ENCODE measurements around the gene FZR1. TPM values are rescaled to one million over a fixed set of nuclear protein-coding genes. Genes with fewer than 3 reads are reported as not detected.

FZR1 gene
- total and polyA plus RNA-seq, 2 of the 4 experiments (the other 2 are of a cell fraction) = 21.5 to 47.8 TPM

DNA sequence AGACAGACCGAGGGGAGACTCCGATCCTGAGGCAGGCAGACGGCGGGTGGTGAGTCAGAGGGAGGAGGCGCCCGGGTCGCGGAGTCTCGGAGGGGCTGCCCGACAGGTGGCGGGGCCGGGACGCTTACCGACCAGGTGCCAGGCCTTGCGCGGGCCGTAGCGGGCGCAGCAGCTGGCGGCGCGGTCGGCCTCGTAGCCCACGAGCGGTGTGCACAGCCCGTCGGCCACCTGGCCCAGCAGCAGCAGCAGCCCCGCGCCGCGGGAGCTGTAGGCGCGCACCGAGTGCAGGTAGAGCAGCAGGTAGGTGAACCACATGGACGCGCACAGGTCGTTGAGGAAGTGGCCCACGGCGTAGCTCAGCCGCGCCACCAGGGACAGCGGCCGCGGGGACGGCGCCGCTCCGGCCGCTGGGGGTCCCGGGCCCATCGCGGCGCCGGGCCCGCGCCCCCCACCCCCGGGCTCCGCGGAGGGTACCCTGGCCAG, 50.9 kb downstream of the FZR1 start:
- in situ Hi-C loops (cut with MboI; ENCODE audit: low sequenced_read_pairs) = no loop called here
- 0% methylated on average over 23 of the region's 60 CpGs; no CpG with 5 or more reads in 1 of the 2 experiments for WGBS, 2 experiments (ENCODE audit: extremely low coverage in 2 of 2, insufficient read length in 1 of 2)
- Histone ChIP-seq H3K9me3 (ENCODE audit: control insufficient read depth, insufficient read depth, low read length) (no peaks in the 10 kb centered on the region), H3K14ac (replicated peaks; ENCODE audit: low read depth, low read length) (peak overlapping the region; percentile 89), H3K18ac (ENCODE audit: low read depth, low read length) (no peak overlapping the region), H3K27ac (ENCODE audit: insufficient read depth, low read length) (peak overlapping the region; percentile 60; the same call in 1 of the 2 replicates), H2AK9ac (replicated peaks; ENCODE audit: low read depth, low read length, poor library complexity) (peak overlapping the region; percentile 99), H3K9ac (ENCODE audit: low read depth, low read length) (peak overlapping the region; percentile 84), H4K91ac (ENCODE audit: insufficient read depth, low read depth, low read length) (no peak overlapping the region), H3K4ac (ENCODE audit: low read depth, low read length) (peak overlapping the region; percentile 83), H3K9me1 (ENCODE audit: insufficient read depth, low read length) (0 out of 2 replicates have a peak, but pooled peaks cover 4% of the 10 kb centered on the region), H3K4me3 (ENCODE audit: insufficient read depth, low read depth, low read length) (peak overlapping the region; percentile 95), H2AFZ (replicated peaks; ENCODE audit: low read length, poor library complexity) (peak overlapping the region; percentile 75), H3K79me1 (ENCODE audit: low read depth in 1 of 2, low read length in 2 of 2) (peaks cover 29 to 46% of the 10 kb centered on the region in 2 experiments), H3K27me3 (ENCODE audit: control insufficient read depth, insufficient read depth, low read length) (no peaks in the 10 kb centered on the region), H3K23ac (ENCODE audit: low read depth, low read length) (peak overlapping the region; percentile 96), H3K56ac (ENCODE audit: extremely low read depth, insufficient read depth, low read length) (no peak overlapping the region; the same call in 1 of the 2 replicates), H2BK20ac (ENCODE audit: low read depth, low read length) (no peak overlapping the region), H4K20me1 (ENCODE audit: insufficient read depth, low read length) (peaks cover 24% of the 10 kb centered on the region), H2BK120ac (ENCODE audit: low read depth, low read length) (no peak overlapping the region), H2BK15ac (ENCODE audit: low read depth, low read length) (no peak overlapping the region), H3K4me1 (ENCODE audit: control insufficient read depth, insufficient read depth, low read length) (peaks cover 16% of the 10 kb centered on the region), H2AK5ac (ENCODE audit: low read depth, low read length) (peak overlapping the region; percentile 74), H4K8ac (ENCODE audit: low read depth in 2 of 2, low read length in 2 of 2) (peak overlapping the region in 1 of 2 experiments; percentile 62; a peak in 1 of 4 replicates), H4K5ac (ENCODE audit: low read depth, low read length) (no peak overlapping the region), H2BK5ac (ENCODE audit: low read depth, low read length, poor library complexity, severe bottlenecking) (peak overlapping the region; percentile 25), H3K4me2 (ENCODE audit: low read depth, low read length) (peak overlapping the region; percentile 84), H3K36me3 (ENCODE audit: control insufficient read depth, insufficient read depth, low read length) (no peaks in the 10 kb centered on the region)
- DNase-seq (peak; percentile 35), ATAC-seq (ENCODE audit: low read depth) (peak; percentile 21)
- TF ChIP-seq NFE2L2 (IDR thresholded peaks at IDR 0.05; ENCODE audit: low read depth, low read length) (no peak), FOS (IDR thresholded peaks at IDR 0.05; ENCODE audit: low read depth, low read length) (0 out of 2 replicates have a peak, but pooled peaks have one; percentile 36)
- POLR2A ChIA-PET (ENCODE audit: unreplicated experiment) = no interaction called here
- dilution Hi-C loops (cut with HindIII; ENCODE audit: low sequenced_read_pairs, unreplicated experiment) = no loop called here
- no TSS peak for BruUV-seq (replicated peaks)
- CTCF ChIA-PET = no interaction called here
- intact Hi-C loops (cut with micrococcal nuclease) = no loop called here

Data from IMR-90 (cell line).